Measurements from ENCODE around the gene PXDN. TPM values are rescaled to one million over a fixed set of nuclear protein-coding genes. Genes with fewer than 3 reads are reported as not detected.

Gene PXDN
- total and polyA plus RNA-seq, 2 of the 13 experiments (the other 11 are each of a cell fraction or from before 2014, with no cell fraction given): not detected

- FAIRE-seq (no peak), ATAC-seq (no peak), DNase-seq (ENCODE audit: low spot score) (no peak)
- no peaks in the 10 kb centered on the region for H3K36me3 ChIP-seq (replicated peaks in 1 of 2; ENCODE audit: control insufficient read depth in 1 of 2, insufficient read depth in 2 of 2, low read length in 2 of 2)
- H3K27ac ChIP-seq (ENCODE audit: extremely low read length, insufficient read depth, low read length): no peak overlapping the region
- no peak overlapping the region for H3K4me2 ChIP-seq (ENCODE audit: low read depth, low read length)
- H3K79me2 ChIP-seq (ENCODE audit: insufficient read depth, low read length): no peaks in the 10 kb centered on the region
- no peak overlapping the region for H2AFZ ChIP-seq (ENCODE audit: low read length)
- H3K4me3 ChIP-seq (replicated peaks in 1 of 3; ENCODE audit: insufficient read depth in 1 of 3, low read depth in 2 of 3, low read length in 3 of 3): no peak overlapping the region
- H3K4me1 ChIP-seq (ENCODE audit: insufficient read depth, low read length): no peaks in the 10 kb centered on the region
- ChIA-PET POLR2A (no interaction called here), CTCF (ENCODE audit: low intra/inter-chr PET ratio, low total read pairs) (no interaction called here)
- intact Hi-C loops (cut with micrococcal nuclease; ENCODE audit: unreplicated experiment): no loop called here
- no peak overlapping the region for H3K9ac ChIP-seq (ENCODE audit: insufficient read depth, low read depth, low read length)
- BruUV-seq (replicated peaks): no TSS peak
- WGBS (ENCODE audit: low lambda C conversion rate): 12% methylated on average over 4 of the region's 4 CpGs
- H3K9me3 ChIP-seq (ENCODE audit: low read length): no peaks in the 10 kb centered on the region
- no peaks in the 10 kb centered on the region for H4K20me1 ChIP-seq (ENCODE audit: insufficient read depth, low read length)
- in situ Hi-C loops (cut with HindIII; ENCODE audit: extremely low pct_ligation_motif_present, low pct_unique_long_range_greater_than_20kb): no loop called here
- no peak for TF ChIP-seq NR0B2 (CRISPR knock-in tag; IDR thresholded peaks at IDR 0.05)
- no peak for TF ChIP-seq ZNF333 (CRISPR knock-in tag; IDR thresholded peaks at IDR 0.05; ENCODE audit: borderline replicate concordance)
- no peak for TF ChIP-seq NR2F1 (CRISPR knock-in tag; IDR thresholded peaks at IDR 0.05)
- no peak for TF ChIP-seq DNMT3B (CRISPR knock-in tag; conservative IDR thresholded peaks at IDR 0.05)
- no peak for TF ChIP-seq THAP8 (CRISPR knock-in tag; IDR thresholded peaks at IDR 0.05; ENCODE audit: borderline replicate concordance)
- TF ChIP-seq HIVEP1 (CRISPR knock-in tag; IDR thresholded peaks at IDR 0.05): no peak
- H3K27me3 ChIP-seq (ENCODE audit: control insufficient read depth in 1 of 2, insufficient read depth in 2 of 2, low read length in 2 of 2): peaks cover 2 to 38% of the 10 kb centered on the region in 2 experiments; a peak in 4 of 5 replicates
Measured at GRCh38 chr2:1778566-1778965, 34.3 kb upstream of the PXDN start.

- ATAC-seq (no peak), FAIRE-seq (no peak), DNase-seq (ENCODE audit: low spot score) (no peak)
- no peaks in the 10 kb centered on the region for H4K20me1 ChIP-seq (ENCODE audit: insufficient read depth, low read length)
- CTCF ChIA-PET (ENCODE audit: low intra/inter-chr PET ratio, low total read pairs): no interaction called here
- intact Hi-C loops (cut with micrococcal nuclease; ENCODE audit: unreplicated experiment) (no loop called here), in situ Hi-C loops (cut with HindIII; ENCODE audit: extremely low pct_ligation_motif_present, low pct_unique_long_range_greater_than_20kb) (no loop called here)
- no peaks in the 10 kb centered on the region for H3K4me1 ChIP-seq (ENCODE audit: insufficient read depth, low read length)
- POLR2A ChIA-PET: no interaction called here
- H2AFZ ChIP-seq (ENCODE audit: low read length): no peak overlapping the region
- no peak overlapping the region for H3K4me2 ChIP-seq (ENCODE audit: low read depth, low read length)
- H3K36me3 ChIP-seq (replicated peaks in 1 of 2; ENCODE audit: control insufficient read depth in 1 of 2, insufficient read depth in 2 of 2, low read length in 2 of 2): no peaks in the 10 kb centered on the region
- H3K27ac ChIP-seq (ENCODE audit: extremely low read length, insufficient read depth, low read length): no peak overlapping the region
- BruUV-seq (replicated peaks): no TSS peak
- no peak overlapping the region for H3K9ac ChIP-seq (ENCODE audit: insufficient read depth, low read depth, low read length)
- H3K4me3 ChIP-seq (replicated peaks in 1 of 3; ENCODE audit: insufficient read depth in 1 of 3, low read depth in 2 of 3, low read length in 3 of 3): no peak overlapping the region
- H3K79me2 ChIP-seq (ENCODE audit: insufficient read depth, low read length): no peaks in the 10 kb centered on the region
- WGBS (ENCODE audit: low lambda C conversion rate): 3% methylated on average over 5 of the region's 5 CpGs
- H3K27me3 ChIP-seq (ENCODE audit: control insufficient read depth in 1 of 2, insufficient read depth in 2 of 2, low read length in 2 of 2): peaks cover 2 to 32% of the 10 kb centered on the region in 2 experiments; a peak in 4 of 5 replicates
- no peaks in the 10 kb centered on the region for H3K9me3 ChIP-seq (ENCODE audit: low read length)
- no peak for TF ChIP-seq RCOR2 (CRISPR knock-in tag; IDR thresholded peaks at IDR 0.05)
- TF ChIP-seq SKI (IDR thresholded peaks at IDR 0.05; ENCODE audit: partially characterized antibody): no peak
- no peak for TF ChIP-seq FOXO1 (CRISPR knock-in tag; IDR thresholded peaks at IDR 0.05)
- TF ChIP-seq ZNF556 (CRISPR knock-in tag; IDR thresholded peaks at IDR 0.05; ENCODE audit: borderline replicate concordance): no peak
- no peak for TF ChIP-seq ZNF230 (CRISPR knock-in tag; IDR thresholded peaks at IDR 0.05)
- no peak for TF ChIP-seq SNRNP70 (IDR thresholded peaks at IDR 0.05; ENCODE audit: low read depth, low read length)
- TF ChIP-seq PRPF4 (IDR thresholded peaks at IDR 0.05; ENCODE audit: low read depth, low read length, poor library complexity, severe bottlenecking): no peak
- no peak for TF ChIP-seq ZBTB2 (CRISPR knock-in tag; IDR thresholded peaks at IDR 0.05; ENCODE audit: low read depth)
- TF ChIP-seq ZNF747 (CRISPR knock-in tag; IDR thresholded peaks at IDR 0.05; ENCODE audit: borderline replicate concordance): no peak
- no peak for TF ChIP-seq KMT2A (CRISPR knock-in tag; IDR thresholded peaks at IDR 0.05)
- TF ChIP-seq ATM (IDR thresholded peaks at IDR 0.05; ENCODE audit: borderline replicate concordance): no peak
Measured at GRCh38 chr2:1777781-1778180, 33.5 kb upstream of the PXDN start.
